HG03565 (cell line): ENCODE measurements around the gene DOCK7.
"Not testable (repeated sequence)": the region's sequence is repeated elsewhere in the genome, so short reads cannot be mapped to it uniquely, and the experiment has no call there.

Experiments used
- ATAC-seq: cut with Tn5 transposase; IDR thresholded peaks from one replicate; pipeline ENCODE4 v1.9.1; 2021; ENCODE audit warnings: mild to moderate bottlenecking, moderate library complexity; ENCODE audit not compliant: unreplicated experiment

DOCK7 gene

GRCh38 chr1:62541048-62541447 lies 147.1 kb downstream of the DOCK7 start:
- no peak for ATAC-seq

GRCh38 chr1:62539028-62539447 lies 149.1 kb downstream of the DOCK7 start:
- no peak for ATAC-seq

- no peak for ATAC-seq
Observed at GRCh38 chr1:62536865-62537264, 151.3 kb downstream of the DOCK7 start.

- ATAC-seq, result no peak
Observed at GRCh38 chr1:62530516-62531154, 157.6 kb downstream of the DOCK7 start.

GRCh38 chr1:62529227-62529626 lies 159.0 kb downstream of the DOCK7 start:
- no peak for ATAC-seq

- no peak for ATAC-seq
Observed at GRCh38 chr1:62528015-62528414, 160.2 kb downstream of the DOCK7 start.

GRCh38 chr1:62527346-62527745 lies 160.8 kb downstream of the DOCK7 start:
- ATAC-seq, result not testable (repeated sequence)

- no peak for ATAC-seq
Observed at GRCh38 chr1:62523860-62524259, 164.3 kb downstream of the DOCK7 start.

- no peak for ATAC-seq
Observed at GRCh38 chr1:62516600-62516999, 171.6 kb downstream of the DOCK7 start.

- ATAC-seq, result no peak
Observed at GRCh38 chr1:62514746-62515423, 173.3 kb downstream of the DOCK7 start.

- no peak for ATAC-seq
Observed at GRCh38 chr1:62513013-62513412, 175.2 kb downstream of the DOCK7 start.

GRCh38 chr1:62509028-62509427 lies 179.2 kb downstream of the DOCK7 start:
- no peak for ATAC-seq

GRCh38 chr1:62508187-62508758 lies 179.9 kb downstream of the DOCK7 start:
- ATAC-seq, result no peak

- ATAC-seq, result no peak
Observed at GRCh38 chr1:62500210-62500609, 188.0 kb downstream of the DOCK7 start.

- no peak for ATAC-seq
Observed at GRCh38 chr1:62494137-62494536, 194.0 kb downstream of the DOCK7 start.

GRCh38 chr1:62493656-62494055 lies 194.5 kb downstream of the DOCK7 start:
- no peak for ATAC-seq

- no peak for ATAC-seq
Observed at GRCh38 chr1:62492521-62492920, 195.7 kb downstream of the DOCK7 start.

- no peak for ATAC-seq
Observed at GRCh38 chr1:62487956-62488355, 200.2 kb downstream of the DOCK7 start.

GRCh38 chr1:62484824-62485468 lies 203.2 kb downstream of the DOCK7 start:
- no peak for ATAC-seq

- ATAC-seq, result no peak
Observed at GRCh38 chr1:62481681-62482080, 206.5 kb downstream of the DOCK7 start.

GRCh38 chr1:62476525-62477219 lies 211.5 kb downstream of the DOCK7 start:
- ATAC-seq, result no peak
